Measurements from ENCODE around the gene MITD1. TPM values are rescaled to one million over a fixed set of nuclear protein-coding genes. Genes with fewer than 3 reads are reported as not detected.

Gene MITD1
- total and polyA plus RNA-seq, 2 of the 8 experiments (the other 6 are each of a cell fraction or from before 2014, with no cell fraction given), result 15.2 to 31.7 TPM

DNA sequence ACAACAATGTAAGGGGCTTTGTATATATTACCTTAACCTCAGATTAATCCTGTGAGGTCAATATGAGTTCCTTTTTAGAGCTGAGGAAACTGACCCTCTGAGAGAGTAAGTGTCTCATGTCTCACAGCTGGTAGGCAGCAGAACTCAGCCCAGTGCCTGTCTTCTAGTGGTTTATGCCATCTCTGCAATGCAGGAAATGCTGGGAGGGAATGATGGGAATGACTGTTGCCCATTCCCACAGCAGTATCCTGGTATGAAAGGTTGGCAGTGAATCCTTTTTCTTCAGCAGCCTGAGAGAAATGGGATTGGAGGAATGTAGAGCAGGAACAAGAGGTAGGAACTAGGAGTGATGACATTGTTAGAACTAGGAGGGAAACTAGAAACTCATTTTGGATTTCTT lies 6.2 kb upstream of the MITD1 start:
- Histone ChIP-seq H3K4me1 (replicated peaks in 1 of 4; ENCODE audit: control insufficient read depth in 3 of 4, insufficient read depth in 4 of 4, low read length in 3 of 4) (no peaks in the 10 kb centered on the region; a peak in 1 of 7 replicates), H2BK20ac (ENCODE audit: low read length) (no peak overlapping the region), H3K27me3 (replicated peaks in 1 of 4; ENCODE audit: control insufficient read depth in 3 of 4, extremely low read depth in 1 of 4, insufficient read depth in 3 of 4, low read length in 3 of 4) (no peaks in the 10 kb centered on the region), H3K23me2 (ENCODE audit: low read depth, low read length) (0 out of 2 replicates have a peak, but pooled peaks cover 1% of the 10 kb centered on the region), H4K91ac (replicated peaks; ENCODE audit: insufficient read length, low read length) (no peak overlapping the region), H3K79me2 (ENCODE audit: control insufficient read depth in 1 of 2, insufficient read depth in 2 of 2, low read length in 2 of 2) (peaks cover 7 to 70% of the 10 kb centered on the region in 2 experiments), H2AFZ (ENCODE audit: low read length) (no peak overlapping the region), H4K20me1 (replicated peaks in 1 of 2; ENCODE audit: control insufficient read depth in 1 of 2, insufficient read depth in 2 of 2, low read length in 2 of 2) (peaks cover 0 to 1% of the 10 kb centered on the region in 2 experiments), H3K56ac (replicated peaks; ENCODE audit: insufficient read length, low read depth, low read length) (no peak overlapping the region), H2BK12ac (ENCODE audit: low read depth, low read length) (no peak overlapping the region), H4K5ac (ENCODE audit: insufficient read length, low read depth, low read length) (no peak overlapping the region), H3K18ac (ENCODE audit: extremely low read depth, low read length) (no peak overlapping the region), H3K4ac (replicated peaks; ENCODE audit: insufficient read length, low read depth, low read length) (no peak overlapping the region), H2BK15ac (ENCODE audit: low read length) (no peak overlapping the region), H3K27ac (ENCODE audit: low read depth, low read length) (no peak overlapping the region), H3K23ac (ENCODE audit: insufficient read length) (no peak overlapping the region), H2AK5ac (ENCODE audit: low read depth, low read length) (no peak overlapping the region), H2BK120ac (replicated peaks; ENCODE audit: low read depth, low read length) (no peak overlapping the region), H3K9ac (replicated peaks in 1 of 4; ENCODE audit: extremely low read depth in 1 of 4, low read depth in 3 of 4, low read length in 3 of 4) (no peak overlapping the region), H3K79me1 (ENCODE audit: low read depth, low read length) (no peaks in the 10 kb centered on the region), H2BK5ac (ENCODE audit: low read depth, low read length) (no peak overlapping the region), H3K14ac (ENCODE audit: insufficient read length) (no peak overlapping the region), H3K9me3 (ENCODE audit: insufficient read depth in 2 of 2, low read depth in 1 of 2, low read length in 1 of 2) (no peaks in the 10 kb centered on the region), H3K4me2 (ENCODE audit: insufficient read depth in 1 of 2, low read depth in 2 of 2, low read length in 2 of 2) (no peak overlapping the region), H3K4me3 (ENCODE audit: extremely low read depth in 1 of 4, insufficient read depth in 2 of 4, low read depth in 3 of 4, low read length in 4 of 4) (no peak overlapping the region), H3K36me3 (ENCODE audit: control insufficient read depth in 2 of 4, insufficient read depth in 4 of 4, low read length in 3 of 4) (peaks cover 0 to 27% (median 12%) of the 10 kb centered on the region in 4 experiments; a peak in 3 of 8 replicates), H4K8ac (ENCODE audit: extremely low read depth, insufficient read depth, low read length) (no peak overlapping the region)
- no peak for DNase-seq (ENCODE audit: low read depth in 1 of 2, low spot score in 2 of 2)
- POLR2A ChIA-PET (ENCODE audit: partially characterized antibody), result interaction anchor here (1.5 kb wide), 1 partner anchor 11 kb away, joined by 3 read pairs; no protein-coding TSS in a partner anchor
- TF ChIP-seq HDAC6 (IDR thresholded peaks at IDR 0.05; ENCODE audit: low read depth, low read length) (no peak), FOSL1 (IDR thresholded peaks at IDR 0.05; ENCODE audit: insufficient read depth, low read depth, low read length) (no peak), RXRA (IDR thresholded peaks at IDR 0.05; ENCODE audit: insufficient read depth, low read depth, low read length) (no peak), SUZ12 (IDR thresholded peaks at IDR 0.05; ENCODE audit: low read length) (no peak)
- CTCF ChIA-PET (ENCODE audit: partially characterized antibody), result no interaction called here
- no peak for FAIRE-seq
